SK-N-SH (cell line): ENCODE results near the gene ASPN. TPM values are rescaled to one million over a fixed set of nuclear protein-coding genes. Genes with fewer than 3 reads are reported as not detected.

ENCODE experiments used
- CTCF ChIA-PET: fragments of 300-600, 350-600 bp; formaldehyde crosslinking; extraction: SDS; loops from one replicate; lab custom pipeline; 2021; lab: Yijun Ruan, JAX
- POLR2A ChIA-PET: fragments of 350-600 bp; sonication (Branson Sonifier 250); formaldehyde crosslinking; extraction: SDS; loops from one replicate; lab custom pipeline; 2020; ENCODE audit warnings: antibody characterized with exemption, inconsistent platforms; lab: Yijun Ruan, JAX
- DNase-seq: peaks from one replicate; pipeline ENCODE4 v3.0.0; 2012
- H2AFZ ChIP-seq: fragments of 200-600 bp; sonication (generic); 2 replicates; pipeline ENCODE4 v1.8.1; 2016; ENCODE audit warnings: antibody characterized with exemption, mild to moderate bottlenecking, low read depth
- H3F3A ChIP-seq: fragments of 200-600 bp; sonication (generic); replicated peaks from 2 replicates; pipeline ENCODE3; 2016; ENCODE audit warnings: antibody characterized with exemption, mild to moderate bottlenecking; ENCODE audit not compliant: insufficient read depth
- H3K27ac ChIP-seq, 2 experiments: fragments of 200-500 bp in 1 of 2; fragments of 200-600 bp in 1 of 2; sonication (Bioruptor generic) in 1 of 2; sonication (generic), shearing (Covaris generic) in 1 of 2; 2 replicates each; pipeline versions ENCODE4 v1.5.1 to v1.6.1; 2014 to 2016; ENCODE audit warnings: low read depth in 2 of 2, inconsistent platforms in 1 of 2, low read length in 1 of 2, mild to moderate bottlenecking in 1 of 2, mixed read lengths in 1 of 2
- H3K27me3 ChIP-seq: fragments of 200-600 bp; sonication (generic), shearing (Covaris generic); 2 replicates; pipeline ENCODE4 v1.6.1; 2016; ENCODE audit warnings: mixed run types; ENCODE audit not compliant: insufficient read depth
- H3K36me3 ChIP-seq, 2 experiments: fragments of 200-500 bp in 1 of 2; fragments of 200-600 bp in 1 of 2; sonication (Bioruptor generic) in 1 of 2; sonication (generic) in 1 of 2; replicated peaks in 1 of 2; 2 replicates each; pipeline versions ENCODE3 to v1.5.1; 2014 to 2016; ENCODE audit warnings: low read length in 1 of 2, mild to moderate bottlenecking in 1 of 2; ENCODE audit not compliant: insufficient read depth in 2 of 2, control insufficient read depth in 1 of 2
- H3K4me1 ChIP-seq, 2 experiments: fragments of 200-500 bp in 1 of 2; fragments of 200-600 bp in 1 of 2; sonication (Bioruptor generic) in 1 of 2; sonication (generic), shearing (Covaris generic) in 1 of 2; 2 replicates each; pipeline versions ENCODE4 v1.5.1 to v1.6.1; 2014 to 2016; ENCODE audit warnings: low read depth in 1 of 2, low read length in 1 of 2, mixed run types in 1 of 2; ENCODE audit not compliant: insufficient read depth in 2 of 2, control insufficient read depth in 1 of 2
- H3K4me2 ChIP-seq: fragments of 200-600 bp; sonication (generic), shearing (Covaris generic); 2 replicates; pipeline ENCODE4 v1.6.1; 2017; ENCODE audit warnings: mixed run types
- H3K4me3 ChIP-seq, 2 experiments: fragments of 200-500 bp in 1 of 2; fragments of 200-600 bp in 1 of 2; sonication (Bioruptor generic) in 1 of 2; sonication (generic), shearing (Covaris generic) in 1 of 2; 2 replicates each; pipeline versions ENCODE4 v1.5.1 to v1.8.1; 2014 to 2016; ENCODE audit warnings: low read depth in 2 of 2, inconsistent platforms in 1 of 2, low read length in 1 of 2, mild to moderate bottlenecking in 1 of 2, mixed read lengths in 1 of 2, moderate library complexity in 1 of 2
- H3K79me2 ChIP-seq: fragments of 200-600 bp; sonication (generic); 2 replicates; pipeline ENCODE4 v1.8.1; 2017; ENCODE audit warnings: mild to moderate bottlenecking; ENCODE audit not compliant: insufficient read depth
- H3K9ac ChIP-seq: fragments of 200-600 bp; sonication (generic); 2 replicates; pipeline ENCODE4 v1.6.1; 2017; ENCODE audit warnings: mixed run types
- H3K9me2 ChIP-seq: fragments of 200-600 bp; sonication (generic); 2 replicates; pipeline ENCODE4 v1.6.1; 2017; ENCODE audit warnings: mixed run types
- H3K9me3 ChIP-seq: fragments of 200-600 bp; sonication (generic); 2 replicates; pipeline ENCODE4 v1.6.1; 2017; ENCODE audit warnings: mixed run types, mild to moderate bottlenecking, moderate library complexity
- H4K20me1 ChIP-seq: fragments of 200-600 bp; sonication (generic); 2 replicates; pipeline ENCODE4 v1.6.1; 2017; ENCODE audit warnings: mild to moderate bottlenecking, mixed run types; ENCODE audit not compliant: insufficient read depth
- CTCF ChIP-seq: fragments of 200-600 bp; sonication (generic); IDR thresholded peaks from 2 replicates; pipeline ENCODE4 v1.6.1; 2017; ENCODE audit warnings: antibody characterized with exemption, mild to moderate bottlenecking, moderate library complexity
- EP300 ChIP-seq, 2 experiments: IDR thresholded peaks; 2 replicates each; pipeline versions ENCODE4 v1.4.0 to v1.6.1; 2012; ENCODE audit warnings: borderline replicate concordance in 1 of 2, low read depth in 1 of 2, low read length in 1 of 2
- FOSL2 ChIP-seq: IDR thresholded peaks from 2 replicates; pipeline ENCODE4 v1.4.0; 2012; ENCODE audit warnings: low read depth, mild to moderate bottlenecking, moderate library complexity, borderline replicate concordance
- FOXJ3 ChIP-seq: sonication (generic); formaldehyde crosslinking; IDR thresholded peaks from 2 replicates; pipeline ENCODE4 v1.5.1; 2020; ENCODE audit warnings: mild to moderate bottlenecking, missing genetic modification reagents
- FOXM1 ChIP-seq: IDR thresholded peaks from 2 replicates; pipeline ENCODE4 v1.4.0; 2012; ENCODE audit warnings: low read depth, mild to moderate bottlenecking
- GABPA ChIP-seq: IDR thresholded peaks from 2 replicates; pipeline ENCODE4 v1.4.0; 2012; ENCODE audit warnings: low read depth, mild to moderate bottlenecking
- GATA2 ChIP-seq: sonication (generic); formaldehyde crosslinking; IDR thresholded peaks from 2 replicates; pipeline ENCODE4 v1.5.0; 2020; ENCODE audit warnings: mild to moderate bottlenecking, missing genetic modification reagents
- IRF3 ChIP-seq: fragments of 150-350 bp; IDR thresholded peaks from 2 replicates; pipeline ENCODE4 v1.6.1; 2016; ENCODE audit warnings: mild to moderate bottlenecking, low read depth, low read length
- JUND ChIP-seq: IDR thresholded peaks from 2 replicates; pipeline ENCODE4 v1.4.0; 2012
- MAX ChIP-seq: IDR thresholded peaks from 2 replicates; pipeline ENCODE4 v1.4.0; 2012; ENCODE audit warnings: low read depth
- MEF2A ChIP-seq: IDR thresholded peaks from 2 replicates; pipeline ENCODE4 v1.4.0; 2012; ENCODE audit warnings: low read depth, borderline replicate concordance
- MXI1 ChIP-seq: IDR thresholded peaks from 2 replicates; pipeline ENCODE4 v1.6.1; 2012; ENCODE audit warnings: mild to moderate bottlenecking, low read depth, low read length, improper control_type of control experiment
- POLR2AphosphoS5 ChIP-seq: IDR thresholded peaks from 2 replicates; pipeline ENCODE4 v1.6.1; 2012; ENCODE audit warnings: low read depth, low read length
- RAD21 ChIP-seq: IDR thresholded peaks from 2 replicates; pipeline ENCODE4 v1.6.1; 2012; ENCODE audit warnings: mild to moderate bottlenecking, low read length
- RCOR1 ChIP-seq: fragments of 150-350 bp; IDR thresholded peaks from 2 replicates; pipeline ENCODE4 v1.6.1; 2017; ENCODE audit warnings: antibody characterized with exemption, low read length
- RFX5 ChIP-seq: IDR thresholded peaks from 2 replicates; pipeline ENCODE4 v1.6.1; 2012; ENCODE audit warnings: mild to moderate bottlenecking, improper control_type of control experiment, low read length
- TCF12 ChIP-seq: IDR thresholded peaks from 2 replicates; pipeline ENCODE4 v1.4.0; 2012
- YY1 ChIP-seq: IDR thresholded peaks from 2 replicates; pipeline ENCODE4 v1.4.0; 2012; ENCODE audit warnings: low read depth, mild to moderate bottlenecking
- WGBS: methylation state at CpG from one replicate; pipeline ENCODE4 v1.1.6; 2017; ENCODE audit warnings: low lambda C conversion rate; 5-methylcytosine and 5-hydroxymethylcytosine counted together
- polyA plus RNA-seq, 3 experiments: library from polyadenylated mRNA; depleted of rRNA; stranded (reverse); fragments of >200 nt; gene quantifications; 2 replicates each; pipeline ENCODE4 v1.2.3, GENCODE V29; 2012

ASPN gene
- polyA plus RNA-seq, 1 of the 3 experiments (the other 2 are of a cell fraction): 0.76 TPM

GRCh38 chr9:92480291-92480771 lies 2.0 kb downstream of the ASPN start:
- Histone ChIP-seq H3K9me3 (no peaks in the 10 kb centered on the region), H3K4me3 (no peak overlapping the region), H3K27me3 (no peaks in the 10 kb centered on the region), H3K4me1 (peaks cover 23 to 34% of the 10 kb centered on the region in 2 experiments), H3K9me2 (no peaks in the 10 kb centered on the region), H3F3A (peaks cover 8% of the 10 kb centered on the region), H3K79me2 (no peaks in the 10 kb centered on the region), H3K9ac (no peak overlapping the region), H3K4me2 (peak overlapping the region; percentile 36; the same call in 1 of the 2 replicates), H2AFZ (peak overlapping the region; percentile 38), H4K20me1 (no peaks in the 10 kb centered on the region), H3K36me3 (no peaks in the 10 kb centered on the region), H3K27ac (peak overlapping the region; percentile 59 to 89; a peak in 3 of 4 replicates)
- WGBS: 86% methylated on average over 2 of the region's 2 CpGs
- DNase-seq: no peak
- POLR2A ChIA-PET: no interaction called here
- TF ChIP-seq FOXM1: no peak
- TF ChIP-seq RAD21: no peak
- TF ChIP-seq MEF2A: 0 out of 2 replicates have a peak, but pooled peaks have one; percentile 40
- TF ChIP-seq FOXJ3 (CRISPR knock-in tag): no peak
- no peak for TF ChIP-seq RCOR1
- CTCF ChIA-PET: interaction anchor here (0.6 to 1.1 kb wide), 5 partner anchors 9 to 237 kb away, joined by 3 read pairs; no protein-coding TSS in a partner anchor

GRCh38 chr9:92479346-92479745 lies 3.0 kb downstream of the ASPN start:
- Histone ChIP-seq H3K9ac (no peak overlapping the region), H2AFZ (no peak overlapping the region), H3K27ac (peak overlapping the region; percentile 59 to 89; a peak in 2 of 4 replicates), H3K4me3 (no peak overlapping the region), H3F3A (peaks cover 8% of the 10 kb centered on the region), H3K27me3 (no peaks in the 10 kb centered on the region), H3K4me1 (peaks cover 17 to 34% of the 10 kb centered on the region in 2 experiments), H3K9me3 (no peaks in the 10 kb centered on the region), H4K20me1 (no peaks in the 10 kb centered on the region), H3K36me3 (no peaks in the 10 kb centered on the region), H3K4me2 (no peak overlapping the region), H3K9me2 (no peaks in the 10 kb centered on the region), H3K79me2 (no peaks in the 10 kb centered on the region)
- TF ChIP-seq GABPA (no peak), RFX5 (no peak), RCOR1 (no peak), YY1 (no peak), TCF12 (no peak), MAX (no peak)
- ChIA-PET POLR2A (no interaction called here), CTCF (interaction anchor here (1.1 to 1.2 kb wide), 2 partner anchors 16 to 23 kb away, joined by 3 to 5 read pairs; no protein-coding TSS in a partner anchor)
- no peak for DNase-seq

- ChIA-PET POLR2A (no interaction called here), CTCF (interaction anchor here (1.2 kb wide), 1 partner anchor 23 kb away, joined by 5 read pairs; no protein-coding TSS in a partner anchor)
- 98% methylated on average over 7 of the region's 7 CpGs for WGBS
- no peak for TF ChIP-seq GABPA
- no peak for TF ChIP-seq EP300 (IDR thresholded peaks at IDR 0.05; ENCODE audit: borderline replicate concordance in 1 of 2, low read depth in 1 of 2, low read length in 1 of 2)
- no peak for TF ChIP-seq POLR2AphosphoS5
- no peak for TF ChIP-seq CTCF
- TF ChIP-seq JUND: no peak
- no peak for TF ChIP-seq IRF3
- no peak for TF ChIP-seq GATA2
- no peak for TF ChIP-seq FOSL2
- no peak for TF ChIP-seq MXI1
Measured at GRCh38 chr9:92478783-92479182, 3.5 kb downstream of the ASPN start.

More at GRCh38 chr9:92478783-92479182, 3.5 kb downstream of the ASPN start:
- Histone ChIP-seq H3K4me1 (peaks cover 17 to 28% of the 10 kb centered on the region in 2 experiments), H3K9me2 (no peaks in the 10 kb centered on the region), H2AFZ (no peak overlapping the region), H3K27me3 (no peaks in the 10 kb centered on the region), H3F3A (peaks cover 8% of the 10 kb centered on the region), H3K9ac (no peak overlapping the region), H3K9me3 (no peaks in the 10 kb centered on the region), H3K36me3 (no peaks in the 10 kb centered on the region), H3K27ac (peak overlapping the region in 1 of 2 experiments; percentile 89; a peak in 2 of 4 replicates), H3K4me2 (no peak overlapping the region), H4K20me1 (no peaks in the 10 kb centered on the region), H3K79me2 (no peaks in the 10 kb centered on the region), H3K4me3 (no peak overlapping the region)
- no peak for DNase-seq
